Transverse colon (tissue), 4 donors: ENCODE data around the gene OTUD3. TPM values are rescaled to one million over a fixed set of nuclear protein-coding genes. Genes with fewer than 3 reads are reported as not detected.

Experiments used
- DNase-seq: peaks from one replicate; pipeline ENCODE4 v3.0.0-alpha.2; 2019
- H3K27ac ChIP-seq, 4 donors: fragments of 200-600 bp; sonication (generic); 2 replicates each; pipeline ENCODE4 v1.5.1; 2016 to 2018; ENCODE audit warnings: inconsistent platforms in 4 of 4
- H3K27me3 ChIP-seq: fragments of 200-600 bp; sonication (generic); 2 replicates; pipeline ENCODE4 v1.5.1; 2017; ENCODE audit warnings: inconsistent platforms
- H3K36me3 ChIP-seq, 4 donors: fragments of 200-600 bp; sonication (generic); 2 replicates each; pipeline ENCODE4 v1.5.1; 2017 to 2019; ENCODE audit warnings: inconsistent platforms in 4 of 4
- H3K4me1 ChIP-seq, 4 donors: fragments of 200-600 bp; sonication (generic); 2 replicates each; pipeline ENCODE4 v1.5.1; 2017 to 2020; ENCODE audit warnings: inconsistent platforms in 4 of 4
- H3K4me3 ChIP-seq, 4 donors: fragments of 200-600 bp; sonication (generic); 1 replicate in 1 of 4; 2 replicates in 3 of 4; pipeline versions ENCODE4 v1.5.1 to v1.6.1; 2017 to 2019; ENCODE audit warnings: inconsistent platforms in 4 of 4
- H3K9me3 ChIP-seq, 2 donors: fragments of 200-600 bp; sonication (generic); 2 replicates each; pipeline ENCODE4 v1.5.1; 2017 to 2019; ENCODE audit warnings: inconsistent platforms in 2 of 2
- EP300 ChIP-seq: sonication (generic); formaldehyde crosslinking; IDR thresholded peaks from one replicate; pipeline ENCODE4 v1.6.1; 2017; ENCODE audit warnings: antibody characterized with exemption, low read depth
- POLR2A ChIP-seq: fragments of 450-650 bp; IDR thresholded peaks from one replicate; pipeline ENCODE4 v1.6.1; 2016; ENCODE audit warnings: antibody characterized with exemption, mild to moderate bottlenecking, moderate library complexity
- POLR2AphosphoS5 ChIP-seq, 3 donors: sonication (generic); formaldehyde crosslinking; IDR thresholded peaks; one replicate each; pipeline ENCODE4 v1.6.1; 2016; ENCODE audit warnings: antibody characterized with exemption in 3 of 3
- WGBS, 2 donors: methylation state at CpG; one replicate each; pipeline ENCODE4 v1.1.5; 2018; ENCODE audit warnings: low coverage in 1 of 2; 5-methylcytosine and 5-hydroxymethylcytosine counted together
- in situ Hi-C, 4 donors: fragments of 200-750 bp; cut with MboI; loops; one replicate each; pipeline versions ENCODE4 v1.15.0 to v1.15.1; 2017; ENCODE audit warnings: low sequenced_read_pairs in 3 of 4, low pct_ligation_motif_present in 1 of 4, low pct_unique_long_range_greater_than_20kb in 1 of 4
- intact Hi-C: fragments of 100-400 bp; cut with DNase I; formaldehyde crosslinking; loops from one replicate; pipeline ENCODE4 v1.15.1; 2023; ENCODE audit warnings: low total_unique reads
- total RNA-seq, 4 donors: library from RNA; depleted of rRNA; stranded (reverse); fragments of >200 nt; gene quantifications; one replicate each; pipeline ENCODE4 v1.1.0, GENCODE V29; 2016
- TF ChIP-seq, protein P1 (sequence below), 5 experiments: fragments of 200-600 bp in 3 of 5; fragments of 450-650 bp in 2 of 5; sonication (generic) in 3 of 5; IDR thresholded peaks; 1 replicate in 2 of 5; 2 replicates in 3 of 5; pipeline ENCODE4 v1.5.1; 2016 to 2017; ENCODE audit warnings: antibody characterized with exemption in 5 of 5, inconsistent platforms in 3 of 5, mild to moderate bottlenecking in 2 of 5, moderate library complexity in 1 of 5

OTUD3 gene
- total RNA-seq, 4 donors from 2014 or later = 5.9 to 10.8 (median 9.9) TPM

DNA sequence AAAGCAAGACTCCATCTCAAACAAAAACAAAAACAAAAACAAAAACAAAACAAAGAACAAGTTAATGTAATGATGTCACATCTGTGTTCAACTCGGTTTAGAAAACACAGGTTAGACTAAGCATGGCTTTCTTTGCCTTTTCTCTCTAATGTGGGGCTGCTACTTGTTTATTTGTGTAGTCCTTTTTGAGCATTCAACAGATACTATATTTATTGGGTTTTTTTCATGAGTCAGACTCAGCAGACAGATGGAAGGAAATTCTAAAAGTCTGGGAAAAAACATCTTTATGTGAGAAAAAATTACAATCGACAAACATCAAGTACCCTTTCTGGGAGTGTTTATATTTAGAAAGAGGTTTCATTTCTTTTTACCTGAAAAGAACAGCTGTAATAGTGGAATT lies 22.3 kb upstream of the OTUD3 start:
- Histone ChIP-seq H3K9me3 (peaks cover 0 to 6% of the 10 kb centered on the region in 2 donors), H3K4me3 (no peak overlapping the region), H3K36me3 (no peaks in the 10 kb centered on the region), H3K27me3 (no peaks in the 10 kb centered on the region), H3K27ac (peak overlapping the region in 3 of 4 donors; percentile 77 to 82 (median 82)), H3K4me1 (peaks cover 0 to 27% (median 14%) of the 10 kb centered on the region in 4 donors)
- DNase-seq = no peak
- WGBS, 2 donors = 64 to 69% methylated on average over 2 of the region's 2 CpGs
- intact Hi-C loops (no loop called here), in situ Hi-C loops (no loop called here)
- TF ChIP-seq POLR2AphosphoS5 (IDR thresholded peaks at IDR 0.05) = no peak
- TF ChIP-seq EP300 = no peak
- no peak for TF ChIP-seq POLR2A
- TF ChIP-seq, protein P1, sequence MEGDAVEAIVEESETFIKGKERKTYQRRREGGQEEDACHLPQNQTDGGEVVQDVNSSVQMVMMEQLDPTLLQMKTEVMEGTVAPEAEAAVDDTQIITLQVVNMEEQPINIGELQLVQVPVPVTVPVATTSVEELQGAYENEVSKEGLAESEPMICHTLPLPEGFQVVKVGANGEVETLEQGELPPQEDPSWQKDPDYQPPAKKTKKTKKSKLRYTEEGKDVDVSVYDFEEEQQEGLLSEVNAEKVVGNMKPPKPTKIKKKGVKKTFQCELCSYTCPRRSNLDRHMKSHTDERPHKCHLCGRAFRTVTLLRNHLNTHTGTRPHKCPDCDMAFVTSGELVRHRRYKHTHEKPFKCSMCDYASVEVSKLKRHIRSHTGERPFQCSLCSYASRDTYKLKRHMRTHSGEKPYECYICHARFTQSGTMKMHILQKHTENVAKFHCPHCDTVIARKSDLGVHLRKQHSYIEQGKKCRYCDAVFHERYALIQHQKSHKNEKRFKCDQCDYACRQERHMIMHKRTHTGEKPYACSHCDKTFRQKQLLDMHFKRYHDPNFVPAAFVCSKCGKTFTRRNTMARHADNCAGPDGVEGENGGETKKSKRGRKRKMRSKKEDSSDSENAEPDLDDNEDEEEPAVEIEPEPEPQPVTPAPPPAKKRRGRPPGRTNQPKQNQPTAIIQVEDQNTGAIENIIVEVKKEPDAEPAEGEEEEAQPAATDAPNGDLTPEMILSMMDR (IDR thresholded peaks at IDR 0.05) = no peak

DNA sequence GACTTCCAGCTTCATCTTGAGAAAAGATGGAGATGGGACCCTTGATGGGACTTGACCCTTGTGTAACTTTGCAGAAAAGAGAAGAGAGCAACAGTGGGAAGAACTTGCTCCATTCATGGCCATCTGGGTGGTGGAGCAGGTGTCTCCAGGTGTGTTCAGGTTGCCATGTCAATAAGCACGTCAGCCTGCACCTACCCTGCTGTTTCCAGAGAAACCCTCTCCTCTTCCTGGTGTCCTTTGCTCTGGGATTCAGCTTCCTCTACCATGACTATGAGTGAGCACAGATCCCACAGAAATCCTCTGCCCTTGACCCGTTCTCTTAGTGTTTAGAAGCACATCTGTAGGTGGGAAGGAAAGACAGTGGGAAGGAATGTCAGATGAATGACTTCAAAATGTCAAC lies 21.8 kb upstream of the OTUD3 start:
- Histone ChIP-seq H3K9me3 (peaks cover 0 to 6% of the 10 kb centered on the region in 2 donors), H3K4me3 (no peak overlapping the region), H3K27ac (peak overlapping the region; percentile 45 to 82 (median 80)), H3K27me3 (no peaks in the 10 kb centered on the region), H3K36me3 (no peaks in the 10 kb centered on the region), H3K4me1 (peaks cover 0 to 27% (median 14%) of the 10 kb centered on the region in 4 donors)
- in situ Hi-C loops (no loop called here), intact Hi-C loops (no loop called here)
- DNase-seq = peak; percentile 45
- 33 to 44% methylated on average over 1 to 2 of the region's 2 CpGs for WGBS, 2 donors
- no peak for TF ChIP-seq EP300
- peak in 2 of 3 donors; percentile 16 to 55 for TF ChIP-seq POLR2AphosphoS5 (IDR thresholded peaks at IDR 0.05)
- TF ChIP-seq, protein P1 (IDR thresholded peaks at IDR 0.05) = no peak

DNA sequence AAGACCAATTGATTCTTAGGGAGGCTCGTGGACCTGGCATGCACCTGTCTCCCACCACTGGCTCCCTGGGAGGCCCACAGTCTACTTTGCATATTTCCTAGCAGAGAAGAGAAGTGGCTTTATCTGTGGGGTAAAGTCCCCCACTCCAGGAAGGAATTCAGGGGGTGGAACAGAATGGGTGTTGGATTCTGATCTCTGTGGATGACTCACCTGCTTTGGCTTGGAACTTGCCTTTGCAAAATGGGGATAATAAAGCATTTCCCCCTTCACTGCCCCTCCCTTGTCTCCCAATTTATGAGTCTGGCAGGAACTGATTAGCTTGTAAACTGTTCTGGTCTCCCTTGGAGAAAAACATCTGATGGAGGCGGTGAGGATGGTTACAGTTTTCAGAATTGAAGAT lies 21.2 kb upstream of the OTUD3 start:
- Histone ChIP-seq H3K9me3 (peaks cover 0 to 6% of the 10 kb centered on the region in 2 donors), H3K4me3 (no peak overlapping the region), H3K4me1 (peaks cover 0 to 27% (median 14%) of the 10 kb centered on the region in 4 donors), H3K27ac (peak overlapping the region; percentile 45 to 82 (median 80)), H3K27me3 (no peaks in the 10 kb centered on the region), H3K36me3 (no peaks in the 10 kb centered on the region)
- 28% methylated on average over 2 of the region's 2 CpGs; no CpG with 5 or more reads in 1 of the 2 donors for WGBS, 2 donors
- DNase-seq = peak; percentile 53
- in situ Hi-C loops (no loop called here), intact Hi-C loops (no loop called here)
- TF ChIP-seq POLR2A (no peak), POLR2AphosphoS5 (IDR thresholded peaks at IDR 0.05) (peak in 1 of 3 donors; percentile 32)

DNA sequence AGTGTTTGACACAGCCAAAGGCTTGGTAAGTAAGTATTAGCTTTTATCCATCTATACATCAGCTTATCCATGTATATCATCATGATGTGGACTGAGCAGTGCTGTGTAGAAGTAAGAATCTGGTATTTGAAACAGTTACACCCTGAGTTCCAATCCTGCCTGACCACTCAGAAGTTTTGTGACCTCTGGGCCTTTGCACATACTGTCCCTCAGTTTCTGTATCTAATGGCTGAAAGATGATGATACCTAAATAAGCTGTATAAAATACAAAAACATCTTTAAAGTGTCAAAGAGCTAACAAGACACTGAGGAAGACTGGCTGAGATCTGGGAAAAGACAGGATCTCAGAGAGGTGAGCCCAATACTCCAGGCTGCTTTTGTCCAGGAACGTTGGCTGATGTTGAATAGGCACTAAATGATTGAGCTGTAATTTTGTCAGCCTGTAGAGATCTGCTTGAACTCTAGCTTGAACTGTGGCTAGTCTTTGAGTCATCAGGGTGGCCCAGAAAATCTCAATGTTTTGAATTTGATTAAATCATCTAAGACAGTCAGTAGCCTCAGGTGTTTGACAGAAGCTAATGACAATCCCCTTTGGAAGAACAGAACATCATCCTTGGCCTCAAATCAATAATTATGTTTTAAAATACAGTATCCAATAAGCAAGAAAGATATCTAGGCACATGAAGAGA lies 20.2 kb upstream of the OTUD3 start:
- Histone ChIP-seq H3K27ac (peak overlapping the region; percentile 40 to 82 (median 80)), H3K27me3 (no peaks in the 10 kb centered on the region), H3K4me1 (peaks cover 0 to 27% (median 14%) of the 10 kb centered on the region in 4 donors), H3K36me3 (no peaks in the 10 kb centered on the region), H3K4me3 (no peak overlapping the region), H3K9me3 (peaks cover 0 to 6% of the 10 kb centered on the region in 2 donors)
- in situ Hi-C loops = no loop called here
- intact Hi-C loops = no loop called here
- WGBS, 2 donors = 67 to 70% methylated on average over 1 of the region's 1 CpG
- TF ChIP-seq, protein P1 (IDR thresholded peaks at IDR 0.05) = no peak
- no peak for TF ChIP-seq POLR2A
- no peak for TF ChIP-seq POLR2AphosphoS5 (IDR thresholded peaks at IDR 0.05)
- no peak for TF ChIP-seq EP300
- no peak for DNase-seq
